ENCODE results near the gene PRKN.

PRKN gene

GRCh38 chr6:162603231-162604015, 124.1 kb downstream of the PRKN start:
- DNase-seq (ENCODE audit: low spot score) = no peak
- in situ Hi-C loops (cut with MboI; ENCODE audit: low pct_unique_long_range_greater_than_20kb, low sequenced_read_pairs, unreplicated experiment) = no loop called here
- TF ChIP-seq, protein P1, sequence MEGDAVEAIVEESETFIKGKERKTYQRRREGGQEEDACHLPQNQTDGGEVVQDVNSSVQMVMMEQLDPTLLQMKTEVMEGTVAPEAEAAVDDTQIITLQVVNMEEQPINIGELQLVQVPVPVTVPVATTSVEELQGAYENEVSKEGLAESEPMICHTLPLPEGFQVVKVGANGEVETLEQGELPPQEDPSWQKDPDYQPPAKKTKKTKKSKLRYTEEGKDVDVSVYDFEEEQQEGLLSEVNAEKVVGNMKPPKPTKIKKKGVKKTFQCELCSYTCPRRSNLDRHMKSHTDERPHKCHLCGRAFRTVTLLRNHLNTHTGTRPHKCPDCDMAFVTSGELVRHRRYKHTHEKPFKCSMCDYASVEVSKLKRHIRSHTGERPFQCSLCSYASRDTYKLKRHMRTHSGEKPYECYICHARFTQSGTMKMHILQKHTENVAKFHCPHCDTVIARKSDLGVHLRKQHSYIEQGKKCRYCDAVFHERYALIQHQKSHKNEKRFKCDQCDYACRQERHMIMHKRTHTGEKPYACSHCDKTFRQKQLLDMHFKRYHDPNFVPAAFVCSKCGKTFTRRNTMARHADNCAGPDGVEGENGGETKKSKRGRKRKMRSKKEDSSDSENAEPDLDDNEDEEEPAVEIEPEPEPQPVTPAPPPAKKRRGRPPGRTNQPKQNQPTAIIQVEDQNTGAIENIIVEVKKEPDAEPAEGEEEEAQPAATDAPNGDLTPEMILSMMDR (IDR thresholded peaks at IDR 0.05; ENCODE audit: extremely low read depth, insufficient read depth, missing control alignments) = no peak

DNA sequence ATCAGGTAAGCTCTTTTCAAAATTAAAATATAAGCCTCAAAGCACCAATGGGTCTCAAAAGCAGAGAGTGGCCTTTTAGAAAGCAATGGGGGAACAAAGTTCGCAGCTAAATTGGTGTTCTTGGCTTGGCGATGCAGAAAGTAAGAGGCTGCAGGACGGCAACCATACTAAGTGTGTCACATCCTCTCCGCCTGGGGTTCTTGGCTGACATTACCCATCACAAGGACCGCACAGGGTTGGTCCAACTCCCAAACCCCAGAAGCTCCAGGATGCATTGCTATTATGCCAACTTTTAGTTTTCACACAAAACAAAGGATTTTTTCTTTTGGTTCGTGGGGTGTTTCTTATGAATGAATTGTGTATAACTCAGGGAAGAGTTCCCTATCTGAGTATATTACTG, 124.8 kb downstream of the PRKN start:
- TF ChIP-seq, protein P1 (IDR thresholded peaks at IDR 0.05; ENCODE audit: extremely low read depth, insufficient read depth, missing control alignments) = no peak
- in situ Hi-C loops (cut with MboI; ENCODE audit: low pct_unique_long_range_greater_than_20kb, low sequenced_read_pairs, unreplicated experiment) = no loop called here
- no peak for DNase-seq (ENCODE audit: low spot score)

DNA sequence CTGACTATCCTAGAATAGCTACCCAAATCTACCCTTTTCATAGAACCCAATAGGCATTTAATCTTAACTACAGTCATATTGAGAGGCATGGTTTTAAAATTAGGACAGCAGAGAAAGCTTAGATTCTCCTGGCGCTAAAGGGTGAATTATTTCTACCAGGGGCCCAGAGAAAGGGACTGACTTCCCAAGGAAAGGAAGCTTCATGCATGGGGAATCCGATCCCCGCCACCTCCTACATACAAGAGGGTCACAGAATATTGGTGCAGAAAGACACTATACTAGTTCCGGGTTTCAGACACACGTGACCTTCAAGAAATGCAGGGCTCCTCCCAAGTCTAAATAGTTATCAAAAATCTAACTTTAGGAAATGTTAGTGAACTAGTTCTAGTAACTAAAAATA, 130.9 kb downstream of the PRKN start:
- TF ChIP-seq, protein P1 (IDR thresholded peaks at IDR 0.05; ENCODE audit: extremely low read depth, insufficient read depth, missing control alignments) = no peak
- DNase-seq (ENCODE audit: low spot score) = no peak
- in situ Hi-C loops (cut with MboI; ENCODE audit: low pct_unique_long_range_greater_than_20kb, low sequenced_read_pairs, unreplicated experiment) = no loop called here

DNA sequence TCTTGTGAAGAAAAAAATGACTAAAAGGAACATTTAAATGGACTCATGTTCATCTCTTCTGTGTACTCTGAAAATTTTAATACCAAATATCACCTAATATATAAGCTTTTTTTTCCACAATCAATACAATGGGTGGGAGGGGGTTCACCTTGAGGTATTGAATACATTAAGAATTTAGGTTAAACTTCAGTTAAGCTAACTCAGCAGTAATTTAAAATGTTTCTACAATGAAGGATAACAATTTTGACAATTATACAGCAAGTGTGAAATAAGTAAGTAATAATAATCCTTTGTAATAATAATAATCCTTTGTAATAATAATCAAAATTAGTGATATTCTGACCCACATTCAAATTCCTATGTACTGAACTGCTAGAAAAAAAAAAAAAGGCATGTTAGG, 136.0 kb downstream of the PRKN start:
- no peak for DNase-seq (ENCODE audit: low spot score)
- in situ Hi-C loops (cut with MboI; ENCODE audit: low pct_unique_long_range_greater_than_20kb, low sequenced_read_pairs, unreplicated experiment) = no loop called here
- TF ChIP-seq, protein P1 (IDR thresholded peaks at IDR 0.05; ENCODE audit: extremely low read depth, insufficient read depth, missing control alignments) = no peak

DNA sequence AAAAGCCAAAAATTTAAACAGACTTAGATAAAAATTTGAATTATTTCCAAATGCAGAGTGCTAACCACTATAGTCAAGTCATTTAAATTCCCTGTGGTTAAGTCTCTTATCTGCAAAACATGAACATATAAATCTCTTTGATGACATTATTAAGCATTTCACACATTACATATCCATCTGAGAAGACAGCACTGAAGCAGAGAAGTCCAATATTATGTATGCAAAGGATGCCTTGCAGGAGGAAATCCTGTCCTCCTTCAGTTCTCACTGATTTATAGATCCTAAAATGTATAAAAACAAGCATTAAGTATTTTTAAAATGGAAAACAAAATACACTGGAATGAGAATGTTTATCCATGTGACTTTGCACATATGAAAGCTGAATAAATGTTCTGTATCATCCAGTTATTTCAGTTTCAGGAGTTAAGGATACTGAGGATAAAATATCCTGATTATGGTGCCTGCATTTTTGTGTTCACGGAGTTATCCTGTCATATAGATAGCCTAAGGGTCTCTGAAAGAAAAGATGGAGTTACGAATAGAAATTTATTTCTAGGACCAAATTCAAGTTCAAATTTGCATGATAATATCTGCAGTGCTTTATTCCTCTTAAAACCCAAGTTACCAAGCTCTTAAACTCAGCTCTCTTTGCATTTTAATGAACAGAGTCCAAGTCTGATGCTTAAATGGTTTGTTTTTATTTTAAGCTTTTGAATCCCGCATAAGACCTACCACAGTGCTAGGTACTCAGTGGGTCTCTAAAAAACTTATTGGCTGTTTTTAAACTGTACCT, 145.4 kb downstream of the PRKN start:
- DNase-seq (ENCODE audit: low spot score) = no peak
- TF ChIP-seq, protein P1 (IDR thresholded peaks at IDR 0.05; ENCODE audit: extremely low read depth, insufficient read depth, missing control alignments) = no peak
- in situ Hi-C loops (cut with MboI; ENCODE audit: low pct_unique_long_range_greater_than_20kb, low sequenced_read_pairs, unreplicated experiment) = no loop called here

- TF ChIP-seq, protein P1 (IDR thresholded peaks at IDR 0.05; ENCODE audit: extremely low read depth, insufficient read depth, missing control alignments) = no peak
- in situ Hi-C loops (cut with MboI; ENCODE audit: low pct_unique_long_range_greater_than_20kb, low sequenced_read_pairs, unreplicated experiment) = no loop called here
- DNase-seq (ENCODE audit: low spot score) = no peak
These were observed 146.9 kb downstream of the PRKN start for GRCh38 chr6:162580619-162581018.
